Subcutaneous adipose tissue (tissue), 4 donors: ENCODE data around the gene BST1. TPM values are rescaled to one million over a fixed set of nuclear protein-coding genes. Genes with fewer than 3 reads are reported as not detected.

Source experiments
- total RNA-seq, 4 donors: library from RNA; depleted of rRNA; stranded (reverse); fragments of >200 nt; gene quantifications; one replicate each; pipeline ENCODE4 v1.1.0, GENCODE V29; 2016
- TF ChIP-seq, protein P1 (sequence below): fragments of 450-650 bp; IDR thresholded peaks from one replicate; pipeline ENCODE4 v1.5.1; 2016; ENCODE audit warnings: low read depth, mild to moderate bottlenecking, control low read depth, antibody characterized with exemption, moderate library complexity

Gene BST1
- total RNA-seq, 4 donors from 2014 or later = 7.7 to 34.0 (median 14.7) TPM

DNA sequence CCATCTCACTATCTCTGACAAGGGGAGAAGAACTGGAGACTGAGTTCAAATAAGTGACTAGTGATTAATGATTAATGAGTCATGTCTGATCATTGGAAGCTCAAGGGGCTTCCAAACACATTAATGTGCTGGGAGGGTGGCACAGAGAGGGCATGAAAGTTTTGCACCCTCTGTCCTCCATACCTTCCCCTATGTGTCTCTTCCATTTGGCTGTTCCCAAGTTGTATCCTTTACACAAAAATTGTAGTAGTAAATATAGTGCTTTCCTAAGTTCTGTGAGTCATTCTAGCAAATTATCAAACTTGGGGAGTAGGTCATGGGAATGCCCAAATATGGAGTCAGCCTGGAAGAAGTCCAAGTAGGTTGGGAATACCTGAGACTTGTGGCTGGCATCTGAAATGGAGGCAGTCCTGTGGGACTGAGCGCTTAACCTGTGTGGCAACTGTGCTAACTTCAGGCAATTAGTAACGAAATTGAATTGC is 25.3 kb upstream of the BST1 start:
- TF ChIP-seq, protein P1, sequence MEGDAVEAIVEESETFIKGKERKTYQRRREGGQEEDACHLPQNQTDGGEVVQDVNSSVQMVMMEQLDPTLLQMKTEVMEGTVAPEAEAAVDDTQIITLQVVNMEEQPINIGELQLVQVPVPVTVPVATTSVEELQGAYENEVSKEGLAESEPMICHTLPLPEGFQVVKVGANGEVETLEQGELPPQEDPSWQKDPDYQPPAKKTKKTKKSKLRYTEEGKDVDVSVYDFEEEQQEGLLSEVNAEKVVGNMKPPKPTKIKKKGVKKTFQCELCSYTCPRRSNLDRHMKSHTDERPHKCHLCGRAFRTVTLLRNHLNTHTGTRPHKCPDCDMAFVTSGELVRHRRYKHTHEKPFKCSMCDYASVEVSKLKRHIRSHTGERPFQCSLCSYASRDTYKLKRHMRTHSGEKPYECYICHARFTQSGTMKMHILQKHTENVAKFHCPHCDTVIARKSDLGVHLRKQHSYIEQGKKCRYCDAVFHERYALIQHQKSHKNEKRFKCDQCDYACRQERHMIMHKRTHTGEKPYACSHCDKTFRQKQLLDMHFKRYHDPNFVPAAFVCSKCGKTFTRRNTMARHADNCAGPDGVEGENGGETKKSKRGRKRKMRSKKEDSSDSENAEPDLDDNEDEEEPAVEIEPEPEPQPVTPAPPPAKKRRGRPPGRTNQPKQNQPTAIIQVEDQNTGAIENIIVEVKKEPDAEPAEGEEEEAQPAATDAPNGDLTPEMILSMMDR = no peak

DNA sequence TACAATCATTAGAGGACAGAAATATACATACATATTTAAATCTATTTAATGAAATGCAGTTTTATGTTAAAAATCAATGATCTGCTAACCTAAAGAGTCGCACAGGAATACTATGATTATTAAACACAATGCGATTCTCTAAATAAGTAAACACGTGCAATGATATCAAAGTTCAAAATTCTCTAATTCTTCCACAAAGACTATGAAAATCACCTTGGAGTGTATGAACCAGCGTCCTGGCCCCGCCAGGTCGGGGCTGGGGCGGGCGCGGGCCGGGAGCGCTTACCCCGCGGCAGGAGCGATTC is 21.8 kb upstream of the BST1 start:
- TF ChIP-seq, protein P1 = no peak

DNA sequence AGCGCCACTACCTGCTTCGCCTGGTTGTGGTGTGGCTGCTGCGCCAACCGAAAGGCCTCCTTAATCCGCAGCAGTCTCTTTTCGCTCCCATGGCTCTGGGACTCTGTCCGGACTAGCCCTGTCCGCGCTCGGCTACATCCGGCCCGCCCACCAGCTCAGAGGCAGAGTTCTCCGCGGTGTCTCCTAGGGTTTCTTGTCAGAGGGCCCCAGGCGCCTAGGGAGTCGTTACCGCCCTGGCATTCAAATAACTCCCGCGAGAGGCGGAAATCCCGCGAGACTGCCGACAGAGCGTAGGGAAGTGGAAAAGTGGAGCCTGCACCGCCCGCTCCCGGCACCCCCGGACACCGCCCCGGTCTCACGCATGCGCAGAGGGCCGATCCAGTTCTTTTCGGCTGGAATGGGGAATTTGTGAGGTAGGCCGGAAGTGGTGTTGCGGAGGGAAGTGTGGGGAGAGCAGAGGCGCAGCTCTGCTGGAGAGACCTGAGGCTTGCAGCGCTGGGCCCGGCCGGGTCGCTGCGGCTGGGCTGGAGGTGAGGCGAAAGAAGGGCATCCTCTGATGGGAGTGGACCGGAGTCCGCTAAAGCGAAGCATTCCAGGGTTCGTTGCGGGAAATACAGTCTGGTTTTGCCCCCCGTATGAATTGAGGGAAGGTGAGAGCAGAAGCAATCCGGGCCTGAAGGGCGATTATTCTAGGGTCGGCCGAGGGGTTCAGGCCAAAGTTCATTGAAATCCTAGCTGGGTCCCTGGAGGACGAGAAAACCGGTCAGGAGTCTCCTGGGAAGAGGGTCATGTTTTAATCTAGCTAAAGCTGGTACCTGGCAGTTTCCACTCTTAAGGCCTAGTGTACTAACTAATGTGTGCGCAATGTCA is 21.3 kb upstream of the BST1 start, which contains the start of gene FAM200B:
Gene FAM200B (plus strand): TSS at position 456 of the 870 bp plus-strand sequence. CDS start 5,151 bp downstream, outside the sequence.
- TF ChIP-seq, protein P1 = no peak

DNA sequence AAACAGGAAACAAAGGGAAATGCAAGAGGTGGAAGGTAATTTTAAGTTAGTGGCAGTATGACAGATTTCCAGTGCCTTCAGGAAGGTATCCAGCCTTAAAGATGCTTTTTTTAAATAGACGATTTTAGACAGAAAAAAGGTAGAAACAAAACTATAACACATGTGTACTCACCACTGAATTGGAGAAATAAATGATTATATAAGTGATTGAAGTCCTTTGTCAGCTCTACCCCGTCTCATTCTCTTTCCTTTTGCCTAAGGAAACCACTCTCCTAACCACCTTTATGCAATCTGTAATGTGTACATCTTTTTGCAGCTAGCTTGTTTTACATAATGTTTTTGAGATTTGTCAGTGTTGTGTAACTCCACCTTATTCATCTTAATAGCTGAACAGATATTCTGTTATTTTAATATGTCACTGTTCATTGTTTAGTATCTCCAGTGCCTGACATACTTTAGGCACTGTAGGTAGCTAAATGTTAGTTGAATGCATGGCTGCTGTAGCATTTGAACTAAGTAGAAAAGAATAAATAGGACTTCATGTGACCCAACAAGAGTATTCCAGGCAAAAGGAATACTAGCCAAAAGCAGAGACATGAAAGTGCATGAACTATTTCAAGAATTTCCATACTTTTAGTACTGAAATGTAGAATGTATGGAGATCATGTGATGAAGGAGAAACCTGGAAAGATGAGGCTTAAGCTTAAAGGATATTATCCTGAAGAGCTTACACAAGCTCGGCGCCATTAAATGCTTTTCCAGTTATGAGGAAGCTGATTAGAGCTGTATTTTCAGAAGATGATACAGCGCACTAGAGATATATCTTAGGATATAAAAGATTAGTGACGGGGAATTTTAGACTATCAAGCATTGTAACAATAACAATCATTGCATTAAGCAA is 20.4 kb upstream of the BST1 start:
- TF ChIP-seq, protein P1 = no peak

DNA sequence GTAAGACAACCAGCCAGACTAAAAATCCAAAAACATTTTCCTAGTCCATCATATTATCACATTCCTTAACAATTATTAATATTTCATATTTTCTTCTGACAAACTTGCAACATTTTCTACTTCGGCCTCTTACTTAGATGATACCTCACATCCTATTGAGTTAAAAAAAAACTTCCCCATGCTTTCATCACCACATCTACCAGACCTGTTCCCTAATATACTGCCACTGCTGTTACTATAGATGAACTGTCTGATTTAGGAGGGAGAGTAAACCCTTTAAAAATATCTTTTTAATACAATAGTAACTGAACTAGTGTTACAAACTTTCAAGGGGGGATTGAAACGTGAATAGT is 19.7 kb upstream of the BST1 start:
- TF ChIP-seq, protein P1 = no peak

DNA sequence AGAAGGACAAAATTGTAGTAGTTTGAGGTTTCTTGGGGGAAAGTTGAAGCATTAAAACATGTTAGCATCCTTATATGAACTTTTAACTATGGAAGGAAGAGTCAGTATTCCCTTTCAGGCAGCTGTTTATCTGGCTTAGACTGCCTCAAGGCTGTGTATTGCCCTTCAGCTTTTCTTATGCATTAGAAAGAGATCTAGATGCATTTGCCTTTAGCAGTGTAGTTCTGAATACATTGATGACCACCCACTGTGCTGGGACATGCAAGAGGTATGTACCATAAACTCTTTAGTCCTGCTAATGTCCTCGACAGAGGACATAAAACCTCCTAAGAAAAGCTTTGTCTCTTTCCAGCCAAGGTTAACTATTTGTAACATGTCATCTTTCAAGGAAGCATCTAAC is 18.4 kb upstream of the BST1 start:
- TF ChIP-seq, protein P1 = no peak

DNA sequence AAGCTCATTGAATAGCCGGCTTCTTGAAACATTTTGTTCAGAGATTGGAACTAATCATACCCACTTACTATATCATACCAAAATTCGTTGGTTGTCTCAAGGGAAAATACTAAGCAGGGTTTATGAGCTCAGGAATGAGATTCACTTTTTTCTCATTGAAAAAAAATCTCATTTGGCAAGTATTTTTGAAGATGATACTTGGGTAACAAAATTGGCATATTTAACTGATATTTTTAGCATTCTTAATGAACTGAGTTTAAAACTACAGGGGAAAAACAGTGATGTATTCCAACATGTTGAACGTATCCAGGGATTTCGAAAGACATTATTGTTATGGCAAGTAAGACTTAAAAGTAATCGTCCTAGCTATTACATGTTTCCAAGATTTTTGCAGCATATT is 14.8 kb upstream of the BST1 start:
- TF ChIP-seq, protein P1 = no peak
